HFFc6 (cell line): Measurements from ENCODE around the gene TAF1. TPM values are rescaled to one million over a fixed set of nuclear protein-coding genes. Genes with fewer than 3 reads are reported as not detected.
A peak's percentile ranks its signal among the peaks of the same experiment; 100 is the strongest.

Source experiments
- DNase-seq: peaks from one replicate; pipeline ENCODE4 v3.0.0-alpha.2; 2018
- H3K27ac Mint-ChIP-seq: 2 replicates; pipeline ENCODE4 v1.8.0; 2020; ENCODE audit warnings: mild to moderate bottlenecking, mixed read lengths
- H3K27me3 Mint-ChIP-seq: 2 replicates; pipeline ENCODE4 v1.8.0; 2021; ENCODE audit warnings: mild to moderate bottlenecking, moderate library complexity, mixed read lengths; ENCODE audit not compliant: insufficient read depth
- H3K36me3 Mint-ChIP-seq: 2 replicates; pipeline ENCODE4 v1.8.0; 2021; ENCODE audit warnings: low read depth, mixed read lengths
- H3K4me1 Mint-ChIP-seq: 2 replicates; pipeline ENCODE4 v1.8.0; 2020; ENCODE audit warnings: low read depth, mixed read lengths
- H3K4me3 Mint-ChIP-seq: 2 replicates; pipeline ENCODE4 v1.8.0; 2020; ENCODE audit warnings: mild to moderate bottlenecking, moderate library complexity, mixed read lengths
- H3K9me3 Mint-ChIP-seq: 2 replicates; pipeline ENCODE4 v1.8.0; 2020; ENCODE audit warnings: mild to moderate bottlenecking, mixed read lengths
- CTCF ChIP-seq: fragments of 200-600 bp; sonication (generic); IDR thresholded peaks from 2 replicates; pipeline ENCODE4 v1.5.0; 2021; ENCODE audit warnings: antibody characterized with exemption, mild to moderate bottlenecking
- total RNA-seq, 6 experiments: library from RNA; stranded (reverse); fragmentation: NEBNext Ultra II Directional; extraction: Animal tissue kit (Norgen Biotek cat#: 25700); gene quantifications; 2 replicates in 1 of 6; 3 replicates in 5 of 6; pipeline ENCODE4 v1.2.3, GENCODE V29; 2021

Gene TAF1
- total RNA-seq, 6 experiments from 2014 or later, result 18.9 to 25.2 (median 21.0) TPM

DNA sequence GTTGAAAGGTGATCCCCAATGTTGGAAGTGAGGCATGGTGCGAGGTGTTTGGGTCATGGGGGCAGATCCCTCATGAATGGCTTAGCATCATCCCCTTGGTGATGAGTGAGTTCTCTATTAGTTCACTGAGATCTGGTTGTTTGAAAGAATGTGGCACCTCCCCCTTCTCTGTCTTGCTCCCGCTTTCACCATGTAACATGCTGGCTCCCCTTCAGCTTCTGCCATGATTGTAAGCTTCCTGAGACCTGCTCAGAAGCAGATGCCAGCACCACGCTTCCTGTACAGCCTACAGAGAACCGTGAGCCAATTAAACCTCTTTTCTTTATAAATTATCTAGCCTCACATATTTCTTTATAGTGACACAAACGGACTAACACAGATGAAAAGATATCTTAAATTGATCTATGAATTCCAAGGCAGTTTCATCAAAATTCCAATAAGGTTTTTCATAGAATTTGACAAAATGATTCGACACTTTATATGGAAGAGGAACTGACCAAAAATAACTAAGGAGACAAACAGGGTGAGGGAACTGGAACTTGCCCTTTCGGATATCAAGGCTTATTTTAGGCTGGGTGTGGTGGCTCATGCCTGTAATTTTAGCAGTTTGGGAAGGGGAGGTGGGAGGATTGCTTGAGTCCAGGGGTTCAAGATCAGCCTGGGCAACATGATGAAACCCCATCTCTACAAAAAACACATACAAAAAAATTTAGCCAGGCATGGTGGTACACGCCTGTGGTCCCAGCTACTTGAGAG is 109.8 kb downstream of the TAF1 start:
- H3K27ac Mint-ChIP-seq, result no peak overlapping the region
- H3K36me3 Mint-ChIP-seq, result no peaks in the 10 kb centered on the region
- no peak overlapping the region for H3K4me3 Mint-ChIP-seq
- no peaks in the 10 kb centered on the region for H3K9me3 Mint-ChIP-seq
- no peaks in the 10 kb centered on the region; the same call in none of the 2 replicates for H3K27me3 Mint-ChIP-seq
- DNase-seq, result no peak
- peaks cover 6% of the 10 kb centered on the region; the same call in 1 of the 2 replicates for H3K4me1 Mint-ChIP-seq
- TF ChIP-seq CTCF, result no peak

- no peak for TF ChIP-seq CTCF
- no peaks in the 10 kb centered on the region for H3K36me3 Mint-ChIP-seq
- DNase-seq, result no peak
- no peaks in the 10 kb centered on the region for H3K9me3 Mint-ChIP-seq
- no peak overlapping the region for H3K27ac Mint-ChIP-seq
- no peaks in the 10 kb centered on the region for H3K4me1 Mint-ChIP-seq
- no peak overlapping the region for H3K4me3 Mint-ChIP-seq
- no peaks in the 10 kb centered on the region for H3K27me3 Mint-ChIP-seq
These were observed 116.2 kb downstream of the TAF1 start for GRCh38 chrX:71482228-71482958.

DNA sequence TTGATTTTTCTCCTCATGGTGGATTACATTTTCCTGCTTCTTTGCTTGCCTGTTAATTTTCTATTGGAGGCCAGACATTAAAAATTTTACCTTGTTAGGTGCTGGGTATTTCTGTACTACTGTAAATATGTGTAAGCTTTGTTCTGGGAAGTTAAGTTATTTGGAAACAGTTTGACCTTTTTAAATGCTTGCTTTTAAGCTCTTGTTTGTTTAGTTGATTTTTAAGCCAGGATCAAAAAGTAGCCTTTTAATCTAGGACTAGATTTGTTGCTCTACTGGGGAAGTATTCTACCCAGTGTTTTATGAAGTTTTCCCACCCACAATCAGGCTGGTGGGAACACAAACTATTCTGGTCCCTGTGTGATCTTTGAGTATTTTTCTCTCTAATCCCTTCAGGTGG is 121.7 kb downstream of the TAF1 start:
- H3K36me3 Mint-ChIP-seq, result no peaks in the 10 kb centered on the region
- no peak overlapping the region for H3K4me3 Mint-ChIP-seq
- H3K27ac Mint-ChIP-seq, result no peak overlapping the region
- DNase-seq, result no peak
- TF ChIP-seq CTCF, result no peak
- no peaks in the 10 kb centered on the region for H3K27me3 Mint-ChIP-seq
- no peaks in the 10 kb centered on the region for H3K4me1 Mint-ChIP-seq
- H3K9me3 Mint-ChIP-seq, result no peaks in the 10 kb centered on the region

DNA sequence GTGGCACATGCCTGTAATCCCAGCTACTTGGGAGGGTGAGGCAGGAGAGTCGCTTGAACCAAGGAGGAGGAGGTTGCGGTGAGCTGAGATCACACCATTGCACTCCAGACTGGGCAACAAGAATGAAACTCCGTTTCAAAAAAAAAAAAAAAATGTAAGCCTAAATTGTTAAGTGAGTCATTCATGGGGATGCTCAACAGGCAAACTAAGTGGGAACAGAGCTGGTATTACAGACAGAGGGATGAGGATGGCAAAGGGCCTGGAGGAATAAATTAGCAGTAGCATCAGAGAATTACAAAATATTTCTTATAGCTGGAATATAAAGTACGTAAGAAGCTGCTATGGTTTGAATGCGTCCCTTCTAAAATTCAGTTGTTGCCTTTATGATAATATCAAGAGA is 123.4 kb downstream of the TAF1 start:
- peak; percentile 1 for DNase-seq
- 0 out of 2 replicates have a peak, but pooled peaks cover 2% of the 10 kb centered on the region for H3K36me3 Mint-ChIP-seq
- no peak overlapping the region for H3K4me3 Mint-ChIP-seq
- no peaks in the 10 kb centered on the region for H3K9me3 Mint-ChIP-seq
- H3K27me3 Mint-ChIP-seq, result no peaks in the 10 kb centered on the region
- no peak overlapping the region for H3K27ac Mint-ChIP-seq
- H3K4me1 Mint-ChIP-seq, result no peaks in the 10 kb centered on the region
- TF ChIP-seq CTCF, result no peak

GRCh38 chrX:71492231-71493065 is 126.3 kb downstream of the TAF1 start:
- DNase-seq, result no peak
- peak overlapping the region; percentile 83 for H3K4me3 Mint-ChIP-seq
- no peak overlapping the region; the same call in 1 of the 2 replicates for H3K27ac Mint-ChIP-seq
- no peaks in the 10 kb centered on the region for H3K9me3 Mint-ChIP-seq
- H3K27me3 Mint-ChIP-seq, result no peaks in the 10 kb centered on the region
- no peaks in the 10 kb centered on the region for H3K4me1 Mint-ChIP-seq
- no peak for TF ChIP-seq CTCF
- H3K36me3 Mint-ChIP-seq, result 0 out of 2 replicates have a peak, but pooled peaks cover 7% of the 10 kb centered on the region
